Right hindlimb (tissue), 1 donor: Measurements from ENCODE around the gene GNAI2.
"Not testable (repeated sequence)": the region's sequence is repeated elsewhere in the genome, so short reads cannot be mapped to it uniquely, and the experiment has no call there.

Source experiments
- DNase-seq: peaks from one replicate; pipeline ENCODE4 v3.0.0-alpha.2; 2018

Gene GNAI2

GRCh38 chr3:50279255-50280016 is 43.4 kb downstream of the GNAI2 start:
- DNase-seq: no peak

- not testable (repeated sequence) for DNase-seq
Measured at GRCh38 chr3:50284121-50284520, 48.1 kb downstream of the GNAI2 start.

GRCh38 chr3:50286322-50287227 is 50.6 kb downstream of the GNAI2 start:
- DNase-seq: peak; percentile 18

GRCh38 chr3:50287262-50287661 is 51.3 kb downstream of the GNAI2 start:
- no peak for DNase-seq

DNA sequence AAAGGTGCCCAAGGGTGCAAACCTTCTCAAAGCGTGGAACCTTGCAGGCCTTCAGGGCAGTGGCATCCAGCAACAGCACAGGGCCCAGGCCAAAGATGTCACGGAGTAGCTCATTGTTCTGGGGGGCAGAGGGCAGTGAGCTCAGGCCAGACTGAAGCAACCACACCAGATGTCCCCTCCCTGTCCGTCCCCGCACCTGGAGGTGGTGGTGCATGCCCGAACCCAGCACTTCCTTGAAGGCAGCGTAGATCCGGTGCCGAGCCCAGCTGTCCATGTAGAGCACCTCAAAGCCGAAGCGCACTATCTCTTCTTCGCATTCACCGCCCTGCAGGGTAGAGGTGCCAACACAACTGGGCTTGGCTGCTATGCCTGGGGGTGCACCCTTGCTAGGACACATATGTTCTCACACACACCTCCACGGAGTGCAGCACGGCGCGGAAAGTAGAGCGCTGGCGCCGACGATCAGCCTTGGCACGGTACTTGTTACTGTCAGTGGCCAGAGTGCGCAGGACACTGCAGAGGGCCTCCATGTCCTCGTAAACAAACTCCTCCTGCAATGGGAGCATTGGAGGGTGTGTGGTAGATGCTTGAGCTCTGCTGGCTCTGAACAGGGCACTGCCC is 52.5 kb downstream of the GNAI2 start:
- no peak for DNase-seq

- DNase-seq: no peak
Measured at GRCh38 chr3:50289130-50289529, 53.1 kb downstream of the GNAI2 start.

DNA sequence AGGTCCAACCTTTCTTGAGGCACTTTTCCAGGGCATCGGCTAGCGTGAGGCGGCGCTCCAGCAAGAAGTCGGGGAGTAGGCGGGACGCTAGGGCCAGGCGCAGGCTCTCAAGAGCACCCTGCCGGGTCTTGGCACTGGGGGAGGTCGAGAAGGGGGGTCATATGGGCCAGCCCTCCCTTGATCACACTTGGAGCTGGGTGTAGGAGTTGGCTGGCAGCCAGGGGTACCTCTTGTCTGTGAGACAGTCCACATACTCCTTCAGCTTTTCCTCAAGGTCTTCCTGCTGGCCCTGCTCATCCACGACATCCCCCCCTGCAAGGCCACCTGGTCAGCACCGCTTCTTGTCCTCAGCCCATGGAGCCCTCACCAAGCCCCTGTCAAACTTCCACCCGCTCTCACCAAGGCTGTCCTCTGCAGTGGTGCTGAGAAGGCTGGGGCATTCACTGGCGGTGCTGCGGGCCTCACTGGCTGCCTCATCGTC is 54.2 kb downstream of the GNAI2 start:
- peak; percentile 25 for DNase-seq

DNA sequence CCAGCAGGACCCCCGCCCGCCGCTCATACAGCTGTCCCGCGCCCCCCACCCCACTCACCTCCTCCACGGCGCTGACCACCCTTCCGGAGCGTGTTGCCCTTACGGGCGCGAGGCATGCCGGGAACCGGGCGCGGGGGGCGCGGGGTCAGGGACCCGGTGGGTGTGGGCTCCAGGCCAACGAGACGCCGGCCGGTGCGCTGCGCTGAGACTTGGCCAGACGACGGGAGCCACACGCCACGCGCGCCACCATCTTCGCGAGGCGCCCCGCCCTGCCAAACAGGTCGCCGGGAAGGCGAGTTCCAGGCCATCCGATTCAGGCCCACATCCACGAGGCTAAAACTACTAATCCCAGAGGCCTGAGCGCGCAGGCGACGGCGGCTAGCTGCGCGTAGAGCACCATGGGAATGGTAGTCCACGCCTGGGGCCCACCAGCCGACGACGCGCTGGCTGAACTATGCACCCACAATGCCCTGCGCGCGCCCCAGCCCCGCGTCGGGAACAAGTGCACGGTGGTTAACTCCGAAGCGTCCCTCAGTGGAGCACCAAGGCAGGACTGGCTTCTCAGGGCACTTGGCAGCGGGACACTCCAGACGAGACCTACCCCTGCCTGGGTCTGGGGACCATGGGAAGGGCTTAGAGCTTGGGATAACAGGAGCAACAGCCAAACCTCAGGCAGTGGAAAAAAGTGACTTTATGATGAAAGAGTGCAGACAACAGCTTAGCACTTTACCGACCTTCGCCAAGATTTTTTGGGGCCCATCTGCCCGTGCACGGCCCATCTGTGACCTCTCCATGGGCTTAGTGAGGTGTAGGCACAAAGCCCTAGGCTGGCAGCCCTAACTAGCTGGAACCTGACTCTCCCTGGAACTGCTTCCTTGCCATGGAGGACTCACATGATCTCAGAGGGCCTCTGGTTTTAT is 56.4 kb downstream of the GNAI2 start, which contains the start of gene IFRD2:
Gene IFRD2 (minus strand): TSS at position 271 of the 920 bp plus-strand sequence. CDS start 155 bp downstream, at position 116.
- peak; percentile 98 for DNase-seq

GRCh38 chr3:50293079-50293801 is 57.2 kb downstream of the GNAI2 start:
- no peak for DNase-seq

- no peak for DNase-seq
Measured at GRCh38 chr3:50294089-50294488, 58.1 kb downstream of the GNAI2 start.

GRCh38 chr3:50294492-50295403 is 58.7 kb downstream of the GNAI2 start:
- DNase-seq: no peak

DNA sequence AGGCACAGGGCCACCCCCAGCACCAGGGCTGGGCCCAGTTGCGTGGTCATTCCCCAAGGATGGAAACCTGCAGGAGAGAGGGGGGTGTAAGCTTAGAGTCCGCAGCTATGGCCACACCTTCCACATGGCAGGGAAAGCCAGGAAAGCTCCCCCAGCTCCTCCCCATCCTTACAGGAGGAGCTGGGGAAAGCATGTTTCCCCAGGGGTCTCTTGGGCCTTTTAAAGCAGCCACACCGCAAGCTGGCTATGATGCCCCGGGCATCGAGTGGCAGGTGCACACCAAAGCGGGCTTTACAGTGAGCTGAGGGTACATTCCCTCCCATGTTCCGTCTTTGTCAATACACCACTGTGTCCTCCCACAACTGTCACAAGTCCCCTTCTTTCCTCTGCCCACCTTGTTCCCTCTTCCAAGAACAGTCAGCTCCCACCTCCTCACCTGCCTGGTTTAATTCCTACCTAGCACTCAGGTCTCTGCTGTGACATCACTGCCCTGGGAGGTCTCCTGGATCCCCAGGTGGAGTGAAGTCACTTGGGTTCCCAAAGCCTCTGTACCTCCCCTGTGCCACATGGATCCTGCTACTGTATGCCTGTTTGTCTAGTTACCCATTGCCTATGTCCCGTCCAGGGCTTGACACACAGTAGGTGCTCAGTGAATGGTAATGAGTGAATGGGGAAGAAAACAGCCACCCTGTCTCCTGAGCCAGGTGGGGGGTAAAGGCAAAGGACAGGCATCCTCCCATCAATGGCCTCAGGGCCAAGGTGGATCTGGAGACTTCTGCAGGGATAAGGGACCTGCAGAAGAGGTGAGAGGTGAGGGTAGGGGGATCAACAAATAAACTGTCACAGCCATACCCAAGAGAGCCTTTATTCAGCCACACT is 59.8 kb downstream of the GNAI2 start:
- DNase-seq: no peak

GRCh38 chr3:50296721-50297383 is 60.8 kb downstream of the GNAI2 start:
- no peak for DNase-seq

GRCh38 chr3:50297384-50297775 is 61.4 kb downstream of the GNAI2 start:
- DNase-seq: no peak

- no peak for DNase-seq
Measured at GRCh38 chr3:50297896-50298725, 62.1 kb downstream of the GNAI2 start.

DNA sequence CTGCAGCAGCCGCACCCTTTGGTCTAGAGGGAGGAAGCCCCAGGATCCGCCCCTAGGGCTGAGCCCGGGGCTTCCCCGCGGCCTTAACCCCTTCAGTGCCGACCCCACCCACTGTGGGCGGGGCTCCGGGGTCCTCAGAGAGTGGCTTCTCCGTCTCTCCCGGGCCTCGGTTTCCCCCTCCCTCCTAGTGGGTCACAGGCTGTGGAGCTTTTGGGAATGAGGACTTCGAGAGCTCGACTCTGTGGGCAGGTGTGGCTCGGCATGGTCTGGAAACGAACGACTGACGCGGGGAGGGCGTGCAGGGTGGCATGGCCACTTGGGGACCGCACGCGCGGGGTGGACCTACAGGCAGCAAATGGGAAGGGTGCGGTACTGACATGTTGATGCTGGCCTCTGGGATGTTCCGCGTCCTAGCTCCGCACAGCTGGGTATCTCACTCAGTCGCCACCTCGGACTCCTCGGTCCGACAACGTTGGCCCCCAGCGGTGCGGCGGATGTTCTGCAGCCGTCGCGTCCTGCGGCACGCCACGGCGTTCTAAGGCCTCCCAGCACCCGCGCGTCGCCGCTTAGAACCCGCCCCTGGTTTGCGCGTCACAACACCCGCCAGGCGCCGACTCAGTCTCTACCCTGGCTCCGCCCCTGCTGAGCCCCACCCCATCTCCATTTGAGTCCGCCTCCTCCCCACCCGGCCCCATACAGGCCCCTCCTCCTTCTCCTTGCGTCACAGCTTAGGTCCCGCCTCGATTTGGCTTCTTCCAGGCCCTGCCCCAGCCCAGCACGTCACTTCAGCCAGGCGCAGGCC is 63.0 kb downstream of the GNAI2 start, which contains the start of the genes HYAL3 and NAA80:
Gene HYAL3 (minus strand): TSS at position 570 of the 802 bp plus-strand sequence. CDS start 3,803 bp downstream, outside the sequence.
Gene NAA80 (minus strand): TSS at position 570 of the 802 bp plus-strand sequence. CDS start 1,942 bp downstream, outside the sequence.
- peak; percentile 100 for DNase-seq

DNA sequence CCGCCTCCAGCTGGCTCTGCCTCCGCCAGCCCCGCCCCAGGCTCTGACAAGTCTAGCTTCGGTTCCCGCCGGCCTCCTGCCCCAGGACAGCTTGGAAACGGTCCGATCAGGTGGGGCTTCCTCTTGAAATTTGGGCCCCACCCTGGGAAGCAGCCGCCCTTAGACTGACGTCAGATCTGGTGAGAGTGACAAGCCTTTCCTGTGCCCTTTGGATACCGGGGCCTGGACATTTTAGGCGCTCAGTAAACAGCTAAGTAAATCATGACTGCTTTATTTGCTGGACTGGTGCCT is 63.6 kb downstream of the GNAI2 start:
- DNase-seq: no peak
